Caco-2 (cell line): ENCODE results near the gene OASL. TPM values are rescaled to one million over a fixed set of nuclear protein-coding genes. Genes with fewer than 3 reads are reported as not detected.

ENCODE experiments used
- BruUV-seq: library from RNA; stranded (reverse); fragments of 400-500 nt; replicated peaks from 2 replicates; lab custom pipeline; 2021; lab: Mats Ljungman, UMichigan
- CTCF ChIA-PET: fragments of 300-600 bp; sonication (Branson Sonifier 250); formaldehyde crosslinking; loops from one replicate; lab custom pipeline; 2022; ENCODE audit warnings: antibody characterized with exemption; lab: Charles Lee
- POLR2A ChIA-PET: fragments of 300-600 bp; sonication (Branson Sonifier 250); formaldehyde crosslinking; loops from one replicate; lab custom pipeline; 2022; ENCODE audit warnings: antibody characterized with exemption; lab: Charles Lee
- DNase-seq, 2 experiments: peaks; one replicate each; pipeline versions ENCODE4 v3.0.0 to v3.0.0-alpha.2; 2020 to 2022
- H3K27me3 ChIP-seq: replicated peaks from 2 replicates; pipeline ENCODE4 v1.6.0; 2011; ENCODE audit warnings: low read length; ENCODE audit not compliant: control insufficient read depth, insufficient read depth
- H3K36me3 ChIP-seq: 2 replicates; pipeline ENCODE4 v1.5.1; 2011; ENCODE audit warnings: low read length; ENCODE audit not compliant: control insufficient read depth, insufficient read depth
- H3K4me1 ChIP-seq: fragments of 250-450 bp; sonication (Bioruptor Pico); 2 replicates; pipeline ENCODE4 v1.5.1; 2020; ENCODE audit warnings: mild to moderate bottlenecking
- H3K4me3 ChIP-seq: 2 replicates; pipeline ENCODE4 v1.5.1; 2011; ENCODE audit warnings: low read depth, mild to moderate bottlenecking, control low read depth, low read length
- H3K9me3 ChIP-seq: fragments of 250-450 bp; sonication (Bioruptor Pico); 2 replicates; pipeline ENCODE4 v1.5.1; 2020; ENCODE audit warnings: mild to moderate bottlenecking, moderate library complexity
- H3K27ac Mint-ChIP-seq: one replicate; pipeline ENCODE4 v1.8.0; 2022; ENCODE audit warnings: mixed read lengths; ENCODE audit not compliant: unreplicated experiment
- H3K27me3 Mint-ChIP-seq: one replicate; pipeline ENCODE4 v1.8.0; 2022; ENCODE audit warnings: mixed read lengths; ENCODE audit not compliant: insufficient read depth, unreplicated experiment
- H3K36me3 Mint-ChIP-seq: one replicate; pipeline ENCODE4 v1.8.0; 2022; ENCODE audit warnings: mild to moderate bottlenecking, mixed read lengths; ENCODE audit not compliant: insufficient read depth, unreplicated experiment
- H3K4me1 Mint-ChIP-seq: one replicate; pipeline ENCODE4 v1.8.0; 2022; ENCODE audit warnings: low read depth, mixed read lengths; ENCODE audit not compliant: unreplicated experiment
- H3K4me3 Mint-ChIP-seq: one replicate; pipeline ENCODE4 v1.8.0; 2022; ENCODE audit warnings: mild to moderate bottlenecking, moderate library complexity, mixed read lengths; ENCODE audit not compliant: unreplicated experiment
- H3K9me3 Mint-ChIP-seq: one replicate; pipeline ENCODE4 v1.8.0; 2022; ENCODE audit warnings: mixed read lengths; ENCODE audit not compliant: unreplicated experiment
- CTCF ChIP-seq, 2 experiments: fragments of 200-600 bp in 1 of 2; IDR thresholded peaks; 1 replicate in 1 of 2; 2 replicates in 1 of 2; pipeline versions ENCODE4 v1.5.1 to v1.8.0; 2011 to 2022; ENCODE audit warnings: antibody characterized with exemption in 1 of 2, control low read depth in 1 of 2, inconsistent platforms in 1 of 2, low read depth in 1 of 2, low read length in 1 of 2, mild to moderate bottlenecking in 1 of 2, moderate library complexity in 1 of 2; ENCODE audit not compliant: insufficient read depth in 1 of 2, severe bottlenecking in 1 of 2, unreplicated experiment in 1 of 2
- intact Hi-C: fragments of 100-400 bp; cut with micrococcal nuclease; formaldehyde crosslinking; loops from one replicate; pipeline ENCODE4 v1.10.0; 2022; ENCODE audit not compliant: unreplicated experiment
- total RNA-seq: library from RNA; stranded (reverse); gene quantifications from 2 replicates; pipeline ENCODE4 v1.2.3, GENCODE V29; 2022

Gene OASL
- total RNA-seq, 1 experiment from 2014 or later = 0.11 TPM

- Histone ChIP-seq H3K4me3 (no peak overlapping the region), H3K27me3 (no peaks in the 10 kb centered on the region), H3K36me3 (no peaks in the 10 kb centered on the region), H3K4me1 (no peaks in the 10 kb centered on the region), H3K9me3 (no peaks in the 10 kb centered on the region)
- ChIA-PET POLR2A (no interaction called here), CTCF (interaction anchor here (0.8 to 1.3 kb wide), 4 partner anchors 14 to 55 kb away, joined by 3 to 8 read pairs (median 4); no protein-coding TSS in a partner anchor)
- Mint-ChIP-seq H3K36me3 (no peaks in the 10 kb centered on the region), H3K4me1 (no peaks in the 10 kb centered on the region), H3K27me3 (no peaks in the 10 kb centered on the region), H3K27ac (no peak overlapping the region), H3K9me3 (no peaks in the 10 kb centered on the region), H3K4me3 (no peak overlapping the region)
- BruUV-seq = no TSS peak
- intact Hi-C loops = loop anchor here (1.0 to 5.0 kb wide), 2 partner anchors 36 to 172 kb away; no protein-coding TSS in a partner anchor
- peak; percentile 43 to 48 for TF ChIP-seq CTCF (IDR thresholded peaks at IDR 0.05; ENCODE audit: insufficient read depth in 1 of 2, low read depth in 1 of 2, low read length in 1 of 2, severe bottlenecking in 1 of 2, unreplicated experiment in 1 of 2)
- DNase-seq = peak in 1 of 2 experiments; percentile 42
Observed at GRCh38 chr12:121060149-121061001, 21.3 kb upstream of the OASL start.

DNA sequence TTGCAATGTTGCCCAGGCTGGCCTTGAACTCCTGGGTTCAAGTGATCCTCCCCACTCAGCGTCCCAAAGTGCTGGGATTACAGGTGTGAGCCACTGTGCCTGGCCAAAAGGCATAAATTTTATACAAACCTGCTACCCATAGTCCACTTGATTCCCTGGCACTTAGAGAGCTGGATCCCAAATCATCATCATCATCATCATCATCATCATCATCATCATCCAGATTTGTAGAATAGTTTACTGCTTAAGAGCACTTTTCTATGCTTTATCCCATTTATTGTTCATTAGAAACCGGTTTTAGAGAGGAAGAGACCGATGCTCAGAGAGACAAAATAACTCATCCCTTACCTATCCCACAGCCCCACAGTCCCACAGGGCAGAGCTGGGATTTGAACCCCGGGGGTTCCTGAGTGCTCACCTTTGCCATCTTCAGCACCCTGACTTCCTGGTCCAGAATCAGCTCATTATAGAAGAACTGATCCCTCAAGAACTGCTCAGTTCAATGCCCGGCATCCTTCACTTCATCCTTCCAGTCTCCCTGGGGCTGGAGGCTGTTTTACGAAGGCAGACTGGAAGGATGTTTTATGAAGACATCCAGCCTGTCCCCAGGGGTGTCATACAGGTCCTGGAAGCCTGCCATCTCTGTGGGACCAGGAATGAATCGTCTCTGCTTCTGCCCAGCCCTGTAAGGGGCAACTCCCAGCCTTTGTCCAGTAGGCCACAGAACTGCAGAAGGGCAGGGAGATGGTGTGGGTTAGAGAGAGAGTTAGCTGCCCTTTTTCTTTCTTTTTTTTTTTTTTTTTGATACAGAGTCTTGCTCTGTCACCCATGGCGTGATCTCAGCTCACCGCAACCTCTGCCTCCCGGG, 20.2 kb upstream of the OASL start:
- Mint-ChIP-seq H3K36me3 (no peaks in the 10 kb centered on the region), H3K4me3 (no peak overlapping the region), H3K9me3 (no peaks in the 10 kb centered on the region), H3K27me3 (no peaks in the 10 kb centered on the region), H3K27ac (no peak overlapping the region), H3K4me1 (no peaks in the 10 kb centered on the region)
- no peaks in the 10 kb centered on the region for H3K36me3 ChIP-seq
- no peaks in the 10 kb centered on the region for H3K4me1 ChIP-seq
- no peaks in the 10 kb centered on the region for H3K9me3 ChIP-seq
- no peaks in the 10 kb centered on the region for H3K27me3 ChIP-seq
- ChIA-PET POLR2A (no interaction called here), CTCF (interaction anchor here (0.8 to 1.1 kb wide), 3 partner anchors 13 to 54 kb away, joined by 3 to 8 read pairs (median 4); no protein-coding TSS in a partner anchor)
- no peak for TF ChIP-seq CTCF (IDR thresholded peaks at IDR 0.05; ENCODE audit: insufficient read depth in 1 of 2, low read depth in 1 of 2, low read length in 1 of 2, severe bottlenecking in 1 of 2, unreplicated experiment in 1 of 2)
- no peak overlapping the region for H3K4me3 ChIP-seq
- no TSS peak for BruUV-seq
- intact Hi-C loops = no loop called here
- no peak for DNase-seq

DNA sequence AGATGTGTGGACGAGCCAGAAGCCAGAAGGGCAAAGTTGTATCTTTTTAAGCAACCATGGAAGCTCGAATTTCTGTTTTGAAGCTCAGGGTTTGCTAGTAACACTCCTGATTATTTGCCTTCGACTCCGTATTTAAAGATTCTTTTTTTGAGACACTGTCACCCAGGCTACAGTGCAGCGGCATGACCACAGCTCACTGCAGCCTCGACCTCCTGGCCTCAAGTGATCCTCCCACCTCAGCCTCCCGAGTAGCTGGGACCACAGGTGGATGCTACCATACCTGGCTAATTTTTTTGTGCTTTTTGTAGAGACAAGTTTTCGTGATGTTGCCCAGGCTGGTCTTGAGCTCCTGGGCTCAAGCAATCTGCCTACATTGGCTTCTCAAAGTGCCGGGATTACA, 18.7 kb upstream of the OASL start:
- DNase-seq = no peak
- intact Hi-C loops = no loop called here
- POLR2A ChIA-PET = no interaction called here
- no peak for TF ChIP-seq CTCF (IDR thresholded peaks at IDR 0.05; ENCODE audit: insufficient read depth in 1 of 2, low read depth in 1 of 2, low read length in 1 of 2, severe bottlenecking in 1 of 2, unreplicated experiment in 1 of 2)
- Histone ChIP-seq H3K4me1 (no peaks in the 10 kb centered on the region), H3K4me3 (no peak overlapping the region), H3K27me3 (no peaks in the 10 kb centered on the region), H3K9me3 (no peaks in the 10 kb centered on the region), H3K36me3 (no peaks in the 10 kb centered on the region)
- CTCF ChIA-PET = no interaction called here
- BruUV-seq = no TSS peak
- no peak overlapping the region for H3K27ac Mint-ChIP-seq
- no peaks in the 10 kb centered on the region for H3K27me3 Mint-ChIP-seq
- no peaks in the 10 kb centered on the region for H3K4me1 Mint-ChIP-seq
- no peaks in the 10 kb centered on the region for H3K9me3 Mint-ChIP-seq
- H3K4me3 Mint-ChIP-seq = no peak overlapping the region
- no peaks in the 10 kb centered on the region for H3K36me3 Mint-ChIP-seq
